GM18499 (cell line): ENCODE data around the gene TMUB2.
A peak's percentile ranks its signal among the peaks of the same experiment; 100 is the strongest.

Experiments
- ATAC-seq: cut with Tn5 transposase; IDR thresholded peaks from one replicate; pipeline ENCODE4 v1.9.1; 2021; ENCODE audit warnings: moderate number of reproducible peaks; ENCODE audit not compliant: insufficient read depth, unreplicated experiment

TMUB2 gene

GRCh38 chr17:44176257-44176656, 10.5 kb upstream of the TMUB2 start:
- ATAC-seq: no peak

- no peak for ATAC-seq
These were observed 9.9 kb upstream of the TMUB2 start for GRCh38 chr17:44176671-44177501.

DNA sequence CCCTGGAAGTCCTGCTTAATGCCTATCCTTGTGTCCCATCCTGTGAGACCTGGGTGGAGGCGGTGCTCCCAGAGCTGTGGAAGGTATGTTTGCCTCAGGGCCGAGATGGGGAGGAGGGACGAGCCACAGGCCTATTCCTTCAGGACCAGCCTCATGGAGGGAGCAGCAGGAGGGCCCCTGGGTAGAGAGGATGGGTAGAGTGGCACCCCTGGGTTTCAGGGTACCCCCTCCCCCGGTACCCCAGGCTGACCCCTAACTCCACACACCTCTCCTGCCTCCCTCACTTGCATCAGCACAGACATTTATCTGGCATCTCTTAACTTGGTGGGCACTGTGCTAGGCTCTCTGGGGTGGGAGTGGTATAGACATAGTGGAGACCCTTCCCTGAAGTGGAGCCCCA, 9.1 kb upstream of the TMUB2 start:
- ATAC-seq: no peak

DNA sequence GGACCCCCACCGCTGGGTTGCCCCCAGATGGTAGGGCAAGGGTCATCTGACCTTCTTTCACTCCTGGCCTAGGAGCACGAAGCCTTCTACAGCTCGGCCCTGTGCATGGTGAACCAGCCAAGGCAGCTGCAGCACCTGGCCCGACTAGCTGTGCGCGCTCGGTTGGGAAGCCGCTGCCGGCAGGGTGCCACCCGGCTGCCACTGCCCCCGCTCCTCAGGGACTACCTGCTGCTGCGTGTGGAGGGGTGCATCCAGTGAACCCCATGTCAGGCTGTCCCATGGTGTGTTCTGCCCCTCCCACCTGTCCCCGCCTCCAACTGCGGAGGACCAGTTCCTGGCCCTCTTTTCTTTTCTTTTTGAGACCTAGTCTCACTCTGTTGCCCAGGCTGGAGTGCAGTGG, 8.6 kb upstream of the TMUB2 start:
- ATAC-seq: no peak

DNA sequence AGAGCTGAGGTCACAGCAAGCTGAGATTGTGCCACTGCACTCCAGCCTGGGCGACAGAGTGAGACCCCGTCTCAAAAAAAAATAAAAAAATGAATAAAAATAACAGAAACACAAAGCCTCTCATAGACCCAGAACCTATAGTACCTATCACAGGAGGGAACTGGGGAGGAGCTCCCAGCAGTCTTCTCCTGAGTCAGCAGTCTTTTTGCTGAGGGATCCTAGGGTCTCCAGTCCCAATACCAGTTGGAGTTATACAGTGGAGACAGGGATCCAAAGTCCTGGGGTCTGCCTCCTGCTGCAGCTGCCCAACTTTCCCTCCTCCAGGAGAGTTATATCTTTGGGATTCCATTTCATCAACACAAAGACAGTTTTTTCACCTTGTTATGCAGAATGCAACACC, 3.7 kb upstream of the TMUB2 start:
- no peak for ATAC-seq

- ATAC-seq: no peak
These were observed 2.5 kb upstream of the TMUB2 start for GRCh38 chr17:44184212-44184810.

DNA sequence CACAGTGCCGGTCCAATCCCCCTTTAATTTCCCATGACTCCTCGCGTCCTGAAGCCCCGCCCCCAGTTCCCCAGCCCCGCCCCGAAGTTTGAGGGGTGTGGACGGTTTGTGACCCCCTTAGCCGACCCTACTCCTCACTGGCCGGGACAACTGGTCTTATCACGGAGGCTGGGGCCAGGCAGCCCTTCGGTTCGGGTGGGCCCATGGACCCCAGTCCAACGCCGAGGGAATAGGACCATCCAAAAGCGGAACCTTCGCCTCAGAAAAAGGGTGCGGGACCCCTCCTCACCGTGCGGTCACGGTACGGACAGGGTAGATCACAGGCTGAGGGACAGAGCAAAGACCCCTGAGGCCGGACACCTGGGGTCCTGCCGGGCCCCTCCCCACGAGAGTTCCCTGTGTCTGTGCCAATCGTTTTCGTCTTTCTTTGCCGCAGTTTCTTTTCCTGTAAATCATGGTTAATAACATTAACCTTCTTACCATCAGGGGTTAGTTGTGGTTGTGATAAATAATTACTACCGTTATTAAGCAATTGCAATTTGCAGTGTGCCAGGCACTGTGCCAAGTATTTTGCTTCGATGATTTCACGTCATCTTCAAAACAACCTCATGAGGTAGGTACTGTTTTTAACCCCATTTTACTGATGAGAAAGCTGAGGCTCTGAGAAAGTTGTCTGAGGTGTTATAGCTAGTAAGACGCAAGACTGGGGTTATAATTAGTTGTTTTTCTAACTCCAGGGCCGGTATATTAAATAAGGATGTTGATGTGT, 543 bp downstream of the TMUB2 start:
- ATAC-seq: no peak

DNA sequence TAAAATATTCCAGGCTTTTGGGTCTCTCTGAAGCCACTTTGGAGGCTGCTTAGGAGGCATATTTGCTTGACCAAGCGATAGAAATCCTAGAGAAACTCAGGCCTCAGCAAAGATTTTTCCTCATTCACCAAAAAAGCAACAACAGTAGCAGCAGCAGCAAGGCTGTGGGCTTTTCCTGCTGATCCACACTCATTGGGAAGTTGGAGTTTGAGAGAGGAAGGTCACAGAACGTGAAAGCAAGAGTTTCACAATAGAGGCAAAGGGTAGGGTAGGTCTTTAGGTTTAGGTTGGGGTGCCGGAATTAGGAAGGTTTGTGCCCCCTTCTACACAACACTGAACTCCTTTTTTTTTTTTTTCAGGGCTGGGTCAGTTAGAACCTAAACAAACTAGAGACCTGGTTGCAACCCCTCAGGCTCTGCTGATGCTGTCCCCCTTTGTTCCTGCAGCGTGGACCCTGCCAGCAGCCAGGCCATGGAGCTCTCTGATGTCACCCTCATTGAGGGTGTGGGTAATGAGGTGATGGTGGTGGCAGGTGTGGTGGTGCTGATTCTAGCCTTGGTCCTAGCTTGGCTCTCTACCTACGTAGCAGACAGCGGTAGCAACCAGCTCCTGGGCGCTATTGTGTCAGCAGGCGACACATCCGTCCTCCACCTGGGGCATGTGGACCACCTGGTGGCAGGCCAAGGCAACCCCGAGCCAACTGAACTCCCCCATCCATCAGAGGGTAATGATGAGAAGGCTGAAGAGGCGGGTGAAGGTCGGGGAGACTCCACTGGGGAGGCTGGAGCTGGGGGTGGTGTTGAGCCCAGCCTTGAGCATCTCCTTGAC, 2.0 kb downstream of the TMUB2 start:
- no peak for ATAC-seq

DNA sequence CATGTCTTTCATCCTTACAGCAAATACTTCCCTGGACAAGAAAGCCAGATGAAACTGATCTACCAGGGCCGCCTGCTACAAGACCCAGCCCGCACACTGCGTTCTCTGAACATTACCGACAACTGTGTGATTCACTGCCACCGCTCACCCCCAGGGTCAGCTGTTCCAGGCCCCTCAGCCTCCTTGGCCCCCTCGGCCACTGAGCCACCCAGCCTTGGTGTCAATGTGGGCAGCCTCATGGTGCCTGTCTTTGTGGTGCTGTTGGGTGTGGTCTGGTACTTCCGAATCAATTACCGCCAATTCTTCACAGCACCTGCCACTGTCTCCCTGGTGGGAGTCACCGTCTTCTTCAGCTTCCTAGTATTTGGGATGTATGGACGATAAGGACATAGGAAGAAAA, 3.7 kb downstream of the TMUB2 start:
- no peak for ATAC-seq

DNA sequence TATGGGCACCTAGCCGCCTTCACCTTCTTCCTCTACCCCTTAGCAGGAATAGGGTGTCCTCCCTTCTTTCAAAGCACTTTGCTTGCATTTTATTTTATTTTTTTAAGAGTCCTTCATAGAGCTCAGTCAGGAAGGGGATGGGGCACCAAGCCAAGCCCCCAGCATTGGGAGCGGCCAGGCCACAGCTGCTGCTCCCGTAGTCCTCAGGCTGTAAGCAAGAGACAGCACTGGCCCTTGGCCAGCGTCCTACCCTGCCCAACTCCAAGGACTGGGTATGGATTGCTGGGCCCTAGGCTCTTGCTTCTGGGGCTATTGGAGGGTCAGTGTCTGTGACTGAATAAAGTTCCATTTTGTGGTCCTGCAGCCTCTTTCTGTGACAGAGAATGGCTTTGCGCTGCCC, 4.6 kb downstream of the TMUB2 start:
- ATAC-seq: no peak

DNA sequence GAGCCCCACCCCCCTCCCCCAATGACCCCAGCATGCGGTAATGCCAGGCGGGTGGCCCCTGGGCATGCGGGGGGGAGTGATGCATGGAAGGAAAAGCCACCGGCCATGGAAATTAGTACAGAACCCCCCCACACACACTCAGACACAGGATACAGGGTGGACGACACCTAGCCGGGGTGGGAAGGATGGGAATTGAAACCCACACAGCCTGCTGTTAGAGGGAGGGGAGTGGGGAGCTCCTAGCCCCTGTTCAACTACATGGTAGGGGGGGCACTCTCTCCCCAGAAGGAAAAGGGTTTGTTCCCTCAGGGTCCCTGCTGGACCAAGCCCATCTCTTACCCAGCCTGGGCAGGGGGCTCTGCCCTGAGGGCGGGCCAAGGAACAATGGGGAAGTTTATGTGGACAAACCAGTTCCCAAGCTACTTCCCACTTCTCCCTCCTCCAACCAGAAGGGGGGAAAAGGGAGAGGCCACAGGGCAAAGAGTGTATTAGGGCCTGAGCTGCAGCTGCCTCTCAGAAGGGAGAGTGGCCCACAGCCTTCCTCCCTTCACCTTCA, 5.2 kb downstream of the TMUB2 start:
- no peak for ATAC-seq

GRCh38 chr17:44192750-44193149, 6.0 kb downstream of the TMUB2 start:
- no peak for ATAC-seq

DNA sequence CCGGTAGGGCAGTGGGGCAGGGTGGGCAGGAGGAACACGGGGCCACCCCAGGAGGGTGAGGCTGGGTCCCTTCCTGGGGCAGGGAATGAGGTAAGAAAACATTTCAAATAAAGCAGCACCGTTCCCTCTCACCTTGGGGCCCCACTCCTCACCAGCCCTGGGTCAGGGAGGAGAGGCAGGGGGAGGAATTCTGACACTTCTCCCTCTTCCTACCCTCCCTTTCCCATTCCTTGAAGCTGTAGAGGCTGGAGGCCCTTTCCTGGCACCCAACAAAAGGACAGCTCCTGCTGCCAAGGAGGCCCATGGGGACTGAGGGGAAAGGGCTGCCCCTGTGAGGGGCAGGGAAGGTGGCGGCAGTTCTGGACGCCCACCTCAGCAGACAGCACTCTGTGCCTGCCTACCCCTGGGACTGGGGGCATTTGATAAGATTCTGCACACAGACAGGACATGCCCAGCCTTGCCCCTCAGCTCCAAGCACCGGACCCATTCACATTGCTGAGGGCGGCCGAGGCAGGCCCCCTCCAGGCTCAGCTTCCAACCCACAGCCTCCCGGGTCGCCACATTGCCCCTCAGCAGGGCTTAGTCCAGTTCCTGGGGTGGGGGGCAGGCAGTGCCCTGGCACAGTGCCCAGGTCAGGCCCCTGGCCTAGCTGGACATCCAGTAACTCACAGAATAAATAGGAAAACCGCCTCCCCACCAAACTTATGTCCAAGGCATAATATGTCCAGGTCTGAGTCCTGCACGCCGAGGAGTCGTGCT, 6.7 kb downstream of the TMUB2 start:
- no peak for ATAC-seq

DNA sequence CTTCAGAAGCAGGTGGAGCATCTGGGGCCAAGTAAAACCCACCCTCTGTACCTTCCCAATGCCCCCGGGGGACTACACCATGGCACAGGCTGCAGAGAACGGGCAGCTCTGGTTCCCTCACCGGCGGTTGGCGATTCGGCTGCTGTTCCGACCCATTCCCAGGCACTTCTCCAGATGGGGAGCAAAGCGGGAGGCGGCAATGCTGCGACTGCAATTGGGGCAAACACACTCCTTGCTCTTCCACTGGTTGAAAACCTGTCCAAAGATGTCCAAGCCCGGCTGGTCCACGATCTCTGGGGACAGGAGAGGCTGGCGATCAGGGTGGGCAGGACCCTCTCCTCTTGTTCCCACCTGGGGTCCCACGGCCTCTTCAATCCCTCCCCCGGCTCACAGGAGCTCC, 10.3 kb downstream of the TMUB2 start:
- no peak for ATAC-seq

- no peak for ATAC-seq
These were observed 11.4 kb downstream of the TMUB2 start for GRCh38 chr17:44197980-44198720.

DNA sequence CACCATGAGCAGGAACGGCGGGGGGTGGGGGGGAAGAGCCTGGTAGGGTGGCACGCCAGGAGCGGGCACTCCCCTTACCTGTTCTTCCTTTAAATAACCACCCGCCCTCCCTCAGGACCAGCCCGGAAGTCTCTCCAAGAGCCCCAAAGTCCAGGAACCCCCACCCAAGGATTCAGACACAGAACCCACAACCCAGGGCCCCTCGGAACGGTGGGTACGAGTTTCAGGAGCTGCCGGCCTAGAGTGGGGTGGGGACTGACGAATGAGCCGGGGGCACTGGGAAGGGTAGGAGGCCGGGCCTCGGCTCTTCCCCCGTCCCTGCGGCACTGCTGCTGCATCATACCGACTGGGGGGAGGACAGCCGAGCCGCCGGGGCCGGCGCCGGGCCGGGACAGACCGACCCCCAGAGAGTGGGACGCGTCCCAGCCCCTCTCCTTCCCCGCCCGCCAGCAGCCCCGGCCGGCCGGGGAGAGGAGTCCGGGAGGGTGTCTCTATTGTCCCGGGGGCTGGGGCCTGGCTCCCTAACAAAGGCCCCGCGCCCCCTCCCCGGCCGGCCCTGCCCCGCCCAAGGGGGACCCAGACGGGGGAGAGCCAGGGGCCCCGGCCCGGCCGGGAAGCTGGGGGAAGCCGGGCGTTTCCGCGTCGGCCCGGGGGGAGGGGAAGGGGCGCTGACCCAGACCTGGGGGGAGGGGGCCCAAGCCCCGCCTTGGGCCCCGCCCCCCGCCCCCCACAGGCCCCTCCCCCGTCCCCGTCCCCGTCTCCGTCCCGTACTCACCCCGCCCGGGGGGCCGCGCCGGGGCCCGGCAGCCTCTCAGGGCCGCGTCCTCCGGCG, 12.2 kb downstream of the TMUB2 start:
- ATAC-seq: no peak

- peak; percentile 43 for ATAC-seq
These were observed 13.0 kb downstream of the TMUB2 start, which contains the start of gene ATXN7L3 for GRCh38 chr17:44199553-44200477. TSS of gene ATXN7L3 (minus strand) at chr17:44199884. CDS start at chr17:44198070, 1,814 bp downstream.
